ENCODE results near the gene IRAK1. TPM values are rescaled to one million over a fixed set of nuclear protein-coding genes. Genes with fewer than 3 reads are reported as not detected.

IRAK1 gene
- total and polyA plus RNA-seq, 9 of the 15 experiments (the other 6 are each of a cell fraction or from before 2014, with no cell fraction given) = 11.6 to 261 (median 91.6) TPM

- peak; percentile 94 for TF ChIP-seq ZNF592 (IDR thresholded peaks at IDR 0.05)
- TF ChIP-seq TSC22D4 (tag; IDR thresholded peaks at IDR 0.05) = no peak
- TF ChIP-seq POU5F1 (IDR thresholded peaks at IDR 0.05; ENCODE audit: borderline replicate concordance, low read depth, low read length, partially characterized antibody) = no peak
- no peak for TF ChIP-seq ZNF655 (CRISPR knock-in tag; IDR thresholded peaks at IDR 0.05)
- peak; percentile 57 for TF ChIP-seq HCFC1 (IDR thresholded peaks at IDR 0.05; ENCODE audit: low read depth, low read length)
- TF ChIP-seq MGA (IDR thresholded peaks at IDR 0.05) = no peak; the same call in 1 of the 2 replicates
- no peak for TF ChIP-seq RBM15 (IDR thresholded peaks at IDR 0.05; ENCODE audit: insufficient read depth, low read length)
- peak; percentile 85 for TF ChIP-seq ZNF197 (CRISPR knock-in tag; IDR thresholded peaks at IDR 0.05; ENCODE audit: low read depth)
- no peak for TF ChIP-seq ZSCAN29 (IDR thresholded peaks at IDR 0.05)
Observed at GRCh38 chrX:153971450-153972367, 48.0 kb downstream of the IRAK1 start, which contains the start of gene HCFC1 (continued).
